Mesothelial cell of epicardium (in vitro differentiated cells): ENCODE results near the gene SPATC1L. TPM values are rescaled to one million over a fixed set of nuclear protein-coding genes. Genes with fewer than 3 reads are reported as not detected.

ENCODE experiments used
- DNase-seq, 2 experiments: peaks; one replicate each; pipeline ENCODE4 v3.0.0; 2021; ENCODE audit warnings: low spot score in 2 of 2; ENCODE audit not compliant: unreplicated experiment in 2 of 2
- H3K27ac Mint-ChIP-seq: 2 replicates; pipeline ENCODE4 v1.8.0; 2021; ENCODE audit warnings: mixed read lengths
- H3K27me3 Mint-ChIP-seq: 2 replicates; pipeline ENCODE4 v1.8.0; 2021; ENCODE audit warnings: low read depth, mixed read lengths
- H3K36me3 Mint-ChIP-seq: 2 replicates; pipeline ENCODE4 v1.8.0; 2021; ENCODE audit warnings: mixed read lengths
- H3K4me1 Mint-ChIP-seq: 2 replicates; pipeline ENCODE4 v1.8.0; 2021; ENCODE audit warnings: mixed read lengths
- H3K4me3 Mint-ChIP-seq: 2 replicates; pipeline ENCODE4 v1.8.0; 2021; ENCODE audit warnings: mild to moderate bottlenecking, moderate library complexity, mixed read lengths
- H3K9me3 Mint-ChIP-seq: 2 replicates; pipeline ENCODE4 v1.8.0; 2021; ENCODE audit warnings: mixed read lengths
- total RNA-seq: library from RNA; stranded (reverse); gene quantifications from 3 replicates; pipeline ENCODE4 v1.2.1, GENCODE V29; 2021
- TF ChIP-seq, protein P1 (sequence below): fragments of 200-600 bp; sonication (generic); IDR thresholded peaks from one replicate; pipeline ENCODE4 v1.5.0; 2021; ENCODE audit warnings: antibody characterized with exemption; ENCODE audit not compliant: unreplicated experiment

Gene SPATC1L
- total RNA-seq, 1 donor from 2014 or later = 28.1 TPM

DNA sequence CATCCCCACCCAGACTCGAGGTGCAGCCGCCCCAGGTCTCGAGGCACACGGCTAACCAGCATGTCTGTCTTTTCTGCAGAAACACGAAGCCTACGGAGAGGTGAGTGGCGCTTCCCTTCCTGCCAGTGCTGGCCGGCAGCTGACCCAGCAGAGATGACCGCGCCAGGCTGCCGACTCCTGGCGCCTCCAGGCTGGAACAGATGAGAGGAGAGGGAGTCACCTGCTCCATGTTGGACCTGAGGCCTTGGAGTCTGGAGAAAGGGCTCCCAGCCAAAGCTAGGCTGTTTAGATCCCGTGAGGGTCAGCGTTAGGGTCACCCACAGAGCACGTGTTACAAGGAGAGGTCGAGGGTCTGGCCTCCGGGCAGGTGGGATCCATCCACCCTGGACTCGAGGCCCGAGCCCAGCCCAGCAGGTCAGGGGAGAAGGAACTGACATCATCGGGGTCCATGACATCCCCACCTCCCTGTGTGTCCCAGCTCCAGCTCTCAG lies 71.5 kb downstream of the SPATC1L start:
- peak; percentile 17 to 32 for DNase-seq

DNA sequence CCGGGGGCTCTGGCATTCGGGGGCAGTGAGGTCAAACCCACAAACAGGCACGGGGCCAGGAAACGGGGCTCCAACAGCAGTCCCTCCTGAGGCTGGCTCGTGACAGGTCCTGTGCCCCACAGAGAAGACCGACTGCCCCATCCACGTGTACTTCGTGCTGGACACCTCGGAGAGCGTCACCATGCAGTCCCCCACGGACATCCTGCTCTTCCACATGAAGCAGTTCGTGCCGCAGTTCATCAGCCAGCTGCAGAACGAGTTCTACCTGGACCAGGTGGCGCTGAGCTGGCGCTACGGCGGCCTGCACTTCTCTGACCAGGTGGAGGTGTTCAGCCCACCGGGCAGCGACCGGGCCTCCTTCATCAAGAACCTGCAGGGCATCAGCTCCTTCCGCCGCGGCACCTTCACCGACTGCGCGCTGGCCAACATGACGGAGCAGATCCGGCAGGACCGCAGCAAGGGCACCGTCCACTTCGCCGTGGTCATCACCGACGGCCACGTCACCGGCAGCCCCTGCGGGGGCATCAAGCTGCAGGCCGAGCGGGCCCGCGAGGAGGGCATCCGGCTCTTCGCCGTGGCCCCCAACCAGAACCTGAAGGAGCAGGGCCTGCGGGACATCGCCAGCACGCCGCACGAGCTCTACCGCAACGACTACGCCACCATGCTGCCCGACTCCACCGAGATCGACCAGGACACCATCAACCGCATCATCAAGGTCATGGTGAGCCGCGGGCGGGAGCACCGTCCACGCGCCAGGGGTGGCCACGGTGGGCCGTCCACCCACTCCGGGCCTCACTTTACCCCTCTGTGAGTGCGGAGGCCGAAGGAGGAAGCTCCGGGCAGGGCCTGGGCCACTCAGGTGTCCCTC lies 72.2 kb downstream of the SPATC1L start:
- H3K4me3 Mint-ChIP-seq = no peak overlapping the region
- no peaks in the 10 kb centered on the region for H3K27me3 Mint-ChIP-seq
- TF ChIP-seq, protein P1, sequence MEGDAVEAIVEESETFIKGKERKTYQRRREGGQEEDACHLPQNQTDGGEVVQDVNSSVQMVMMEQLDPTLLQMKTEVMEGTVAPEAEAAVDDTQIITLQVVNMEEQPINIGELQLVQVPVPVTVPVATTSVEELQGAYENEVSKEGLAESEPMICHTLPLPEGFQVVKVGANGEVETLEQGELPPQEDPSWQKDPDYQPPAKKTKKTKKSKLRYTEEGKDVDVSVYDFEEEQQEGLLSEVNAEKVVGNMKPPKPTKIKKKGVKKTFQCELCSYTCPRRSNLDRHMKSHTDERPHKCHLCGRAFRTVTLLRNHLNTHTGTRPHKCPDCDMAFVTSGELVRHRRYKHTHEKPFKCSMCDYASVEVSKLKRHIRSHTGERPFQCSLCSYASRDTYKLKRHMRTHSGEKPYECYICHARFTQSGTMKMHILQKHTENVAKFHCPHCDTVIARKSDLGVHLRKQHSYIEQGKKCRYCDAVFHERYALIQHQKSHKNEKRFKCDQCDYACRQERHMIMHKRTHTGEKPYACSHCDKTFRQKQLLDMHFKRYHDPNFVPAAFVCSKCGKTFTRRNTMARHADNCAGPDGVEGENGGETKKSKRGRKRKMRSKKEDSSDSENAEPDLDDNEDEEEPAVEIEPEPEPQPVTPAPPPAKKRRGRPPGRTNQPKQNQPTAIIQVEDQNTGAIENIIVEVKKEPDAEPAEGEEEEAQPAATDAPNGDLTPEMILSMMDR = no peak
- H3K4me1 Mint-ChIP-seq = no peaks in the 10 kb centered on the region
- H3K36me3 Mint-ChIP-seq = peaks cover 22% of the 10 kb centered on the region
- H3K27ac Mint-ChIP-seq = no peak overlapping the region
- DNase-seq = peak; percentile 12 to 31
- H3K9me3 Mint-ChIP-seq = peaks cover 14% of the 10 kb centered on the region

More for the DNA sequence above, 71.5 kb downstream of the SPATC1L start:
- Mint-ChIP-seq H3K4me1 (no peaks in the 10 kb centered on the region), H3K27ac (no peak overlapping the region), H3K9me3 (peaks cover 7% of the 10 kb centered on the region), H3K4me3 (no peak overlapping the region), H3K27me3 (no peaks in the 10 kb centered on the region), H3K36me3 (peaks cover 17% of the 10 kb centered on the region)
- TF ChIP-seq, protein P1 = no peak

DNA sequence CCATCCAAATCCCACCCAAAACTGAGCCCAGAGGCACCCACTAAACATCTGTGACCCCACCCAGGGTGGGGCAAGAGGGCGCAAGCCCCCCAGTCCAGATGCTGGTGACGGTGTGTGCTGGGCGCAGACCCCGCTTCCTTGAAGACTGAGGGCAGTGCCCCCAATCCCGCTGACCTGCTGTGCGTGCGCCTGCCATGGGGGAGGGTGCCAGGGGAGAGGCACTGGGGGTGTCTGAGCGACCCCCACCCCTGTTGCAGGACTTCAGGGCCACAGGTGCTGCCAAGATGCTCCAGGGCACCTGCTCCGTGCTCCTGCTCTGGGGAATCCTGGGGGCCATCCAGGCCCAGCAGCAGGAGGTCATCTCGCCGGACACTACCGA lies 73.1 kb downstream of the SPATC1L start:
- H3K36me3 Mint-ChIP-seq = peaks cover 23% of the 10 kb centered on the region

More for the DNA sequence above, 73.1 kb downstream of the SPATC1L start:
- DNase-seq = peak in 1 of 2 experiments; percentile 33
- Mint-ChIP-seq H3K27ac (no peak overlapping the region), H3K27me3 (no peaks in the 10 kb centered on the region), H3K9me3 (peaks cover 21% of the 10 kb centered on the region), H3K4me3 (no peak overlapping the region), H3K4me1 (no peaks in the 10 kb centered on the region)
- TF ChIP-seq, protein P1 = no peak

Other genes starting within 250 kb of the SPATC1L start
- 539 to 636 TPM (median 611 TPM) in 3 replicates for gene COL6A1, start 202.7 kb downstream of the SPATC1L start, total RNA-seq
- gene COL6A2, start 86.3 kb downstream of the SPATC1L start, total RNA-seq = 846 to 986 TPM (median 933 TPM) in 3 replicates
- 8.8 to 12.5 TPM (median 9.6 TPM) in 3 replicates for gene FTCD, start 28.9 kb downstream of the SPATC1L start, total RNA-seq
- 78.2 to 85.8 TPM (median 80.6 TPM) in 3 replicates for gene LSS, start 44.3 kb upstream of the SPATC1L start, total RNA-seq
- gene MCM3AP, start 101.2 kb upstream of the SPATC1L start, total RNA-seq = 138 to 150 TPM (median 139 TPM) in 3 replicates
- 17.2 to 18.4 TPM (median 17.7 TPM) in 3 replicates for gene YBEY, start 101.9 kb upstream of the SPATC1L start, total RNA-seq
- 20.0 to 20.7 TPM (median 20.7 TPM) in 3 replicates for gene C21orf58, start 139.4 kb upstream of the SPATC1L start, total RNA-seq
- 32.6 to 42.4 TPM (median 41.8 TPM) in 3 replicates for gene PCNT, start 139.7 kb upstream of the SPATC1L start, total RNA-seq